Endometrial microvascular endothelial cells (primary cell): ENCODE results near the gene TASP1. TPM values are rescaled to one million over a fixed set of nuclear protein-coding genes. Genes with fewer than 3 reads are reported as not detected.

Experiments
- total RNA-seq: library from RNA; depleted of rRNA; stranded (reverse); fragments of >200 nt; gene quantifications from one replicate; pipeline ENCODE4 v1.2.3, GENCODE V29; 2015; ENCODE audit errors: inconsistent ontology term

TASP1 gene
- total RNA-seq, 1 donor from 2014 or later: 10.2 TPM

Other genes starting within 250 kb of the TASP1 start
- gene ESF1, start 146.0 kb upstream of the TASP1 start, total RNA-seq: 6.1 TPM
- 25.8 TPM for gene NDUFAF5, start 146.1 kb upstream of the TASP1 start, total RNA-seq